Large intestine (tissue), 3 donors: ENCODE results near the gene PCDHB5. TPM values are rescaled to one million over a fixed set of nuclear protein-coding genes. Genes with fewer than 3 reads are reported as not detected.
"Not testable (repeated sequence)": the region's sequence is repeated elsewhere in the genome, so short reads cannot be mapped to it uniquely, and the experiment has no call there.

Experiments used
- DNase-seq, 2 donors: peaks; one replicate each; pipeline versions ENCODE4 v3.0.0 to v3.0.0-alpha.2; 2013
- H3K27ac ChIP-seq: one replicate; pipeline ENCODE4 v1.5.1; 2013; ENCODE audit warnings: low read length
- H3K27me3 ChIP-seq: 2 replicates; pipeline ENCODE4 v1.6.1; 2013; ENCODE audit warnings: low read length; ENCODE audit not compliant: control insufficient read depth, insufficient read depth
- H3K36me3 ChIP-seq: 2 replicates; pipeline ENCODE4 v1.6.1; 2013; ENCODE audit warnings: low read length; ENCODE audit not compliant: control insufficient read depth, insufficient read depth
- H3K4me1 ChIP-seq: one replicate; pipeline ENCODE4 v1.6.1; 2013; ENCODE audit warnings: low read length; ENCODE audit not compliant: control insufficient read depth, insufficient read depth
- H3K4me3 ChIP-seq: one replicate; pipeline ENCODE4 v1.5.1; 2013; ENCODE audit warnings: low read length
- H3K9me3 ChIP-seq: one replicate; pipeline ENCODE4 v1.6.1; 2013; ENCODE audit warnings: mild to moderate bottlenecking, low read depth, low read length, moderate library complexity; ENCODE audit not compliant: control insufficient read depth
- WGBS: methylation state at CpG from one replicate; pipeline ENCODE4 v1.1.5; 2013; ENCODE audit warnings: low lambda C conversion rate; ENCODE audit not compliant: insufficient coverage; 5-methylcytosine and 5-hydroxymethylcytosine counted together
- polyA plus RNA-seq: library from polyadenylated mRNA; unstranded; fragments of 120-200 nt; gene quantifications from one replicate; pipeline ENCODE4 v1.2.1, GENCODE V29; 2013

The PCDHB5 gene
- polyA plus RNA-seq, 1 donor, result 2.1 TPM

DNA sequence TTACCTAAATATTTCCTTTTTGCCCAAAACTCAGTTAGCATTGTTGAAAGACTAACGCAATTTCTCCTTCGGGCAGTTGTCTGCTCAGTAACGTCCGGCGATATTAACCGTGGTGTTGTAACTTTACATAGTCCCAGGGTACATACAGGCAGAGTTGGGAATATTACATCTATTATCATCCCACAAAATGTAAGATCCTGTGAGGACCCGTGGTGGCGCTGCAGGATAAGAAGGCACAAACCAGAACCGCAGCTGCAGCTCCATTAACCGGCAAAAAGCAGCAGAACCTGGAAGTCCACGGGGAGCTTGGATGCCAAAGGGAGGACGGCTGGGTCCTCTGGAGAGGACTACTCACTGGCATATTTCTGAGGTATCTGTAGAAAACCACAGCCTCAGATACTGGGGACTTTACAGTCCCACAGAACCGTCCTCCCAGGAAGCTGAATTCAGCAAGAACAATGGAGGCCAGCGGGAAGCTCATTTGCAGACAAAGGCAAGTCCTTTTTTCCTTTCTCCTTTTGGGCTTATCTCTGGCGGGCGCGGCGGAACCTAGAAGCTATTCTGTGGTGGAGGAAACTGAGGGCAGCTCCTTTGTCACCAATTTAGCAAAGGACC is 42.7 kb downstream of the PCDHB5 start, which contains the start of gene PCDHB8:
Gene PCDHB8 (plus strand): TSS at position 214 of the 615 bp plus-strand sequence. CDS start 245 bp downstream, at position 459.
- H3K36me3 ChIP-seq, H3K27me3 ChIP-seq, DNase-seq, H3K4me1 ChIP-seq, H3K27ac ChIP-seq, H3K4me3 ChIP-seq: not testable (repeated sequence)
- no CpG with 5 or more reads among the region's 18 CpGs for WGBS
- peaks cover 20% of the 10 kb centered on the region for H3K9me3 ChIP-seq

- H3K4me1 ChIP-seq, DNase-seq, H3K36me3 ChIP-seq, H3K4me3 ChIP-seq, H3K27me3 ChIP-seq, H3K27ac ChIP-seq: not testable (repeated sequence)
- H3K9me3 ChIP-seq, result peaks cover 15% of the 10 kb centered on the region
- no CpG with 5 or more reads among the region's 39 CpGs for WGBS
These were observed 44.4 kb downstream of the PCDHB5 start for GRCh38 chr5:141179371-141179770.

DNA sequence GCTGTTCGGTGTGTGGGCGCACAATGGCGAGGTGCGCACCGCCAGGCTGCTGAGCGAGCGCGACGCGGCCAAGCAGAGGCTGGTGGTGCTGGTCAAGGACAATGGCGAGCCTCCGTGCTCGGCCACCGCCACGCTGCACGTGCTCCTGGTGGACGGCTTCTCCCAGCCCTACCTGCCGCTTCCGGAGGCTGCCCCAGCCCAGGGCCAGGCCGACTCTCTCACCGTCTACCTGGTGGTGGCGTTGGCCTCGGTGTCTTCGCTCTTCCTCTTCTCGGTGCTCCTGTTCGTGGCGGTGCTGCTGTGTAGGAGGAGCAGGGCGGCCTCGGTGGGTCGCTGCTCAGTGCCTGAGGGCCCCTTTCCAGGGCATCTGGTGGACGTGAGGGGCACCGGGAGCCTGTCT is 44.9 kb downstream of the PCDHB5 start:
- DNase-seq, H3K27ac ChIP-seq, H3K4me3 ChIP-seq, H3K36me3 ChIP-seq, H3K27me3 ChIP-seq, H3K4me1 ChIP-seq: not testable (repeated sequence)
- peaks cover 14% of the 10 kb centered on the region for H3K9me3 ChIP-seq
- WGBS, result no CpG with 5 or more reads among the region's 32 CpGs

DNA sequence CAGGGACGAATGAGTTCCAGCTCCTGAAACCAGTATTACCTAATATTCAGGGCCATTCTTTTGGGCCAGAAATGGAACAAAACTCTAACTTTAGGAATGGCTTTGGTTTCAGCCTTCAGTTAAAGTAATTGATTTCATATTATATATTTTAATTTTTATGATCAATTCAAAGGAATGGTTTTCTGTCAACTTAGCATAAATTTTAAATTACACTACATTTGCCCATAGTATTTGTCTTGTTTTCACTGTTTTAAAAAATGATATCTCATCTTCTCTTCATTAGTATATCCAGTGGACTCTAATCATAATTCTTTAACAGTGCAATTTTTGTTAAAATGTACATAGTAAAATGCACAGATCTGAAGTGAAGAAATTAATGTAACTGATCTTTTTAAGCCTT is 45.3 kb downstream of the PCDHB5 start:
- Histone ChIP-seq H3K27me3 (peaks cover 9% of the 10 kb centered on the region), H3K27ac (no peak overlapping the region), H3K36me3 (no peaks in the 10 kb centered on the region), H3K4me3 (no peak overlapping the region), H3K4me1 (no peaks in the 10 kb centered on the region), H3K9me3 (peaks cover 13% of the 10 kb centered on the region)
- no peak for DNase-seq
- 60% methylated on average over 1 of the region's 1 CpG for WGBS

- H3K4me3 ChIP-seq, result no peak within 1 kb of the TSS
- no peak within 1 kb of the TSS for H3K27ac ChIP-seq
- peaks cover 13% of the 10 kb centered on the region for H3K9me3 ChIP-seq
- no CpG with 5 or more reads among the region's 13 CpGs for WGBS
- no peak for DNase-seq
- H3K4me1 ChIP-seq, result no peaks in the 10 kb centered on the region
- H3K36me3 ChIP-seq, result no peaks in the 10 kb centered on the region
- peaks cover 9% of the 10 kb centered on the region for H3K27me3 ChIP-seq
These were observed 47.2 kb downstream of the PCDHB5 start, which contains the start of gene PCDHB16 for GRCh38 chr5:141182248-141182647. PCDHB16 (plus strand) TSS chr5:141182387; CDS start chr5:141182560, 173 bp downstream.

DNA sequence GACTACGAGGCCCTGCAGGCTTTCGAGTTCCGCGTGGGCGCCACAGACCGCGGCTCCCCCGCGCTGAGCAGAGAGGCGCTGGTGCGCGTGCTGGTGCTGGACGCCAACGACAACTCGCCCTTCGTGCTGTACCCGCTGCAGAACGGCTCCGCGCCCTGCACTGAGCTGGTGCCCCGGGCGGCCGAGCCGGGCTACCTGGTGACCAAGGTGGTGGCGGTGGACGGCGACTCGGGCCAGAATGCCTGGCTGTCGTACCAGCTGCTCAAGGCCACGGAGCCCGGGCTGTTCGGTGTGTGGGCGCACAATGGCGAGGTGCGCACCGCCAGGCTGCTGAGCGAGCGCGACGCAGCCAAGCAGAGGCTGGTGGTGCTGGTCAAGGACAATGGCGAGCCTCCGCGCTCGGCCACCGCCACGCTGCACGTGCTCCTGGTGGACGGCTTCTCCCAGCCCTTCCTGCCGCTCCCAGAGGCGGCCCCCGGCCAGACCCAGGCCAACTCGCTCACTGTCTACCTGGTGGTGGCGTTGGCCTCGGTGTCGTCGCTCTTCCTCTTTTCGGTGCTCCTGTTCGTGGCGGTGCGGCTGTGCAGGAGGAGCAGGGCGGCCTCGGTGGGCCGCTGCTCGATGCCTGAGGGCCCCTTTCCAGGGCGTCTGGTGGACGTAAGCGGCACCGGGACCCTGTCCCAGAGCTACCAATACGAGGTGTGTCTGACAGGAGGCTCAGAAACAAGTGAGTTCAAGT is 49.3 kb downstream of the PCDHB5 start:
- H3K36me3 ChIP-seq, H3K27me3 ChIP-seq: not testable (repeated sequence)
- H3K9me3 ChIP-seq, result peaks cover 16% of the 10 kb centered on the region

DNA sequence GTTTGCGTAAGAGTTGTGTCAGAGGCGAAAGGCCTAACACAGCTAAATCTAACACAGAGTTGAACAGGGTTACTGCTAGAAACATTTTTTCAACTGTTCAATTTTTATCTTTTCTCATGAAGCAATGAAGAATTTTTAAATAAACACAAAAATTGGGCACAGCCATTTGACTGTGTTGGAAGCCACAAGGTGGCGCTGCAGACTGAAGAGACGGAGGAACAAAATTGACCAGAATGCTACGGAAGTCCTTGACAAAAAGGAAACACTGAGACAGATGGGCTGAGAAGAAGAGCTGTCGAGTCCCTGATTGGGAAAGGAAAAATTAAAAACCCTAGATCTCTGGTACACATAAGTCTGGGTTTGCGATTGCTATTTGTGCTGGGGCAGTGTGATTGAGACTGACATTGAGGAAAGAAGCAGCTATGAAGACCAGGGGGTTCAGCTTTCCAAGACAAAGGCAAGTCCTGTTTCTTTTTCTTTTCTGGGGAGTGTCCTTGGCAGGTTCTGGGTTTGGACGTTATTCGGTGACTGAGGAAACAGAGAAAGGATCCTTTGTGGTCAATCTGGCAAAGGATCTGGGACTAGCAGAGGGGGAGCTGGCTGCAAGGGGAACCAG is 52.0 kb downstream of the PCDHB5 start, which contains the start of gene PCDHB9:
Gene PCDHB9 (plus strand): TSS at position 265 of the 616 bp plus-strand sequence. CDS start 158 bp downstream, at position 423.
- no peak for DNase-seq
- 29% methylated on average over 4 of the region's 9 CpGs for WGBS
- Histone ChIP-seq H3K9me3 (peaks cover 8% of the 10 kb centered on the region), H3K27ac (no peak within 1 kb of the TSS), H3K36me3 (no peaks in the 10 kb centered on the region), H3K27me3 (peaks cover 9% of the 10 kb centered on the region), H3K4me1 (no peaks in the 10 kb centered on the region), H3K4me3 (no peak within 1 kb of the TSS)

More for the DNA sequence above, 49.3 kb downstream of the PCDHB5 start:
- no CpG with 5 or more reads among the region's 69 CpGs for WGBS
- H3K27ac ChIP-seq, H3K4me1 ChIP-seq, DNase-seq, H3K4me3 ChIP-seq: not testable (repeated sequence)

Other genes with a start within 250 kb of the PCDHB5 start
- 1.2 TPM for gene PCDHAC1, start 208.9 kb upstream of the PCDHB5 start, polyA plus RNA-seq
- gene PCDHAC2, start 168.7 kb upstream of the PCDHB5 start, polyA plus RNA-seq, result 2.4 TPM
- 0.31 TPM for gene PCDHB1, start 83.8 kb upstream of the PCDHB5 start, polyA plus RNA-seq
- gene PCDHB2, start 40.6 kb upstream of the PCDHB5 start, polyA plus RNA-seq, result 1.7 TPM
- gene PCDHB3, start 34.7 kb upstream of the PCDHB5 start, polyA plus RNA-seq, result 1.1 TPM
- 1.6 TPM for gene PCDHB4, start 13.4 kb upstream of the PCDHB5 start, polyA plus RNA-seq
- 0.96 TPM for gene PCDHB6, start 14.9 kb downstream of the PCDHB5 start, polyA plus RNA-seq
- 1.3 TPM for gene PCDHB7, start 37.4 kb downstream of the PCDHB5 start, polyA plus RNA-seq
- 0.67 TPM for gene PCDHB8, start 42.6 kb downstream of the PCDHB5 start, polyA plus RNA-seq
- gene PCDHB16, start 47.2 kb downstream of the PCDHB5 start, polyA plus RNA-seq, result 1.1 TPM
- 0.73 TPM for gene PCDHB9, start 52.0 kb downstream of the PCDHB5 start, polyA plus RNA-seq
- gene PCDHB10, start 57.1 kb downstream of the PCDHB5 start, polyA plus RNA-seq, result 2.9 TPM
- 1.1 TPM for gene PCDHB11, start 64.4 kb downstream of the PCDHB5 start, polyA plus RNA-seq
- gene PCDHB12, start 73.5 kb downstream of the PCDHB5 start, polyA plus RNA-seq, result 1.2 TPM
- gene PCDHB13, start 78.7 kb downstream of the PCDHB5 start, polyA plus RNA-seq, result 1.4 TPM
- gene PCDHB14, start 88.1 kb downstream of the PCDHB5 start, polyA plus RNA-seq, result 2.7 TPM
- 3.0 TPM for gene PCDHB15, start 110.2 kb downstream of the PCDHB5 start, polyA plus RNA-seq
- 0.04 TPM for gene SLC25A2, start 168.8 kb downstream of the PCDHB5 start, polyA plus RNA-seq
- gene TAF7, start 185.6 kb downstream of the PCDHB5 start, polyA plus RNA-seq, result 88.9 TPM
- 0.30 TPM for gene PCDHGA1, start 195.3 kb downstream of the PCDHB5 start, polyA plus RNA-seq
- 1.3 TPM for gene PCDHGA2, start 203.6 kb downstream of the PCDHB5 start, polyA plus RNA-seq
- 0.96 TPM for gene PCDHGA3, start 208.6 kb downstream of the PCDHB5 start, polyA plus RNA-seq
- 0.52 TPM for gene PCDHGB1, start 214.9 kb downstream of the PCDHB5 start, polyA plus RNA-seq
- gene PCDHGA4, start 219.8 kb downstream of the PCDHB5 start, polyA plus RNA-seq, result 0.79 TPM
- 1.0 TPM for gene PCDHGB2, start 224.8 kb downstream of the PCDHB5 start, polyA plus RNA-seq
- 1.5 TPM for gene PCDHGA5, start 229.0 kb downstream of the PCDHB5 start, polyA plus RNA-seq
- 0.85 TPM for gene PCDHGB3, start 235.0 kb downstream of the PCDHB5 start, polyA plus RNA-seq
- gene PCDHGA6, start 238.7 kb downstream of the PCDHB5 start, polyA plus RNA-seq, result 1.9 TPM
- gene PCDHGA7, start 247.5 kb downstream of the PCDHB5 start, polyA plus RNA-seq, result 0.69 TPM